IMR-90 (cell line): ENCODE results near the gene CXCL16. TPM values are rescaled to one million over a fixed set of nuclear protein-coding genes. Genes with fewer than 3 reads are reported as not detected.
A peak's percentile ranks its signal among the peaks of the same experiment; 100 is the strongest.

Experiments used
- ATAC-seq: fragments of 200-7000 bp; cut with Tn5 transposase; 2 replicates; pipeline ENCODE4 v1.9.1; 2020; ENCODE audit warnings: low read depth, mild to moderate bottlenecking, moderate library complexity
- BruUV-seq: library from RNA; stranded (reverse); fragments of 400-500 nt; replicated peaks from 2 replicates; lab custom pipeline; 2021; lab: Mats Ljungman, UMichigan
- CTCF ChIA-PET: fragments of 300-600 bp; formaldehyde crosslinking; extraction: SDS; loops from one replicate; lab custom pipeline; 2021; ENCODE audit warnings: antibody characterized with exemption; lab: Yijun Ruan, JAX
- POLR2A ChIA-PET: fragments of 300-600 bp; sonication (Branson Sonifier 250); formaldehyde crosslinking; loops from one replicate; lab custom pipeline; 2022; ENCODE audit warnings: antibody characterized with exemption; ENCODE audit not compliant: unreplicated experiment; lab: Charles Lee
- DNase-seq: peaks from one replicate; pipeline ENCODE4 v3.0.0; 2013
- H2AFZ ChIP-seq: replicated peaks from 2 replicates; pipeline ENCODE3; 2013; ENCODE audit warnings: low read length, mild to moderate bottlenecking; ENCODE audit not compliant: poor library complexity
- H2AK5ac ChIP-seq: 2 replicates; pipeline ENCODE4 v1.6.1; 2013; ENCODE audit warnings: low read depth, low read length, inconsistent platforms
- H2AK9ac ChIP-seq: replicated peaks from 2 replicates; pipeline ENCODE3; 2013; ENCODE audit warnings: mild to moderate bottlenecking, low read depth, low read length, moderate library complexity; ENCODE audit not compliant: poor library complexity
- H2BK120ac ChIP-seq: 2 replicates; pipeline ENCODE4 v1.6.1; 2013; ENCODE audit warnings: low read depth, low read length, inconsistent platforms
- H2BK15ac ChIP-seq: 3 replicates; pipeline ENCODE4 v1.6.1; 2013; ENCODE audit warnings: low read depth, low read length, inconsistent platforms
- H2BK20ac ChIP-seq: 2 replicates; pipeline ENCODE4 v1.6.1; 2013; ENCODE audit warnings: low read depth, mild to moderate bottlenecking, inconsistent platforms, low read length, moderate library complexity
- H2BK5ac ChIP-seq: 2 replicates; pipeline ENCODE4 v1.6.1; 2013; ENCODE audit warnings: mild to moderate bottlenecking, low read depth, low read length, inconsistent platforms; ENCODE audit not compliant: poor library complexity, severe bottlenecking
- H3K14ac ChIP-seq: replicated peaks from 2 replicates; pipeline ENCODE4 v1.6.1; 2013; ENCODE audit warnings: low read depth, low read length, inconsistent platforms
- H3K18ac ChIP-seq: 2 replicates; pipeline ENCODE4 v1.6.1; 2013; ENCODE audit warnings: low read depth, low read length, control low read depth
- H3K23ac ChIP-seq: 2 replicates; pipeline ENCODE4 v1.6.1; 2013; ENCODE audit warnings: low read depth, low read length, inconsistent platforms
- H3K27ac ChIP-seq: 2 replicates; pipeline ENCODE4 v1.5.1; 2013; ENCODE audit warnings: mild to moderate bottlenecking, control low read depth, low read length; ENCODE audit not compliant: insufficient read depth
- H3K27me3 ChIP-seq: 2 replicates; pipeline ENCODE4 v1.6.1; 2013; ENCODE audit warnings: low read length; ENCODE audit not compliant: control insufficient read depth, insufficient read depth
- H3K36me3 ChIP-seq: 2 replicates; pipeline ENCODE4 v1.6.1; 2013; ENCODE audit warnings: low read length, mixed read lengths; ENCODE audit not compliant: control insufficient read depth, insufficient read depth
- H3K4ac ChIP-seq: 2 replicates; pipeline ENCODE4 v1.6.1; 2013; ENCODE audit warnings: low read depth, low read length, inconsistent platforms
- H3K4me1 ChIP-seq: 2 replicates; pipeline ENCODE4 v1.6.1; 2013; ENCODE audit warnings: low read length, mixed read lengths; ENCODE audit not compliant: control insufficient read depth, insufficient read depth
- H3K4me2 ChIP-seq: 2 replicates; pipeline ENCODE4 v1.6.1; 2013; ENCODE audit warnings: low read depth, mild to moderate bottlenecking, control low read depth, low read length, moderate library complexity
- H3K4me3 ChIP-seq: 2 replicates; pipeline ENCODE4 v1.5.1; 2013; ENCODE audit warnings: low read depth, mild to moderate bottlenecking, control low read depth, low read length, moderate library complexity; ENCODE audit not compliant: insufficient read depth
- H3K56ac ChIP-seq: 2 replicates; pipeline ENCODE4 v1.6.1; 2013; ENCODE audit warnings: low read length, inconsistent platforms; ENCODE audit not compliant: insufficient read depth; ENCODE audit errors: extremely low read depth
- H3K79me1 ChIP-seq, 2 experiments: 2 replicates each; pipeline ENCODE4 v1.6.1; 2013; ENCODE audit warnings: low read length in 2 of 2, inconsistent platforms in 1 of 2, low read depth in 1 of 2
- H3K9ac ChIP-seq: 2 replicates; pipeline ENCODE4 v1.6.1; 2013; ENCODE audit warnings: low read depth, low read length, control low read depth
- H3K9me1 ChIP-seq: 2 replicates; pipeline ENCODE4 v1.6.1; 2013; ENCODE audit warnings: low read length, inconsistent platforms; ENCODE audit not compliant: insufficient read depth
- H3K9me3 ChIP-seq: 2 replicates; pipeline ENCODE4 v1.6.1; 2013; ENCODE audit warnings: low read length; ENCODE audit not compliant: control insufficient read depth, insufficient read depth
- H4K20me1 ChIP-seq: 2 replicates; pipeline ENCODE4 v1.6.1; 2013; ENCODE audit warnings: low read length, inconsistent platforms; ENCODE audit not compliant: insufficient read depth
- H4K5ac ChIP-seq: 2 replicates; pipeline ENCODE4 v1.6.1; 2013; ENCODE audit warnings: mild to moderate bottlenecking, low read depth, low read length, control low read depth
- H4K8ac ChIP-seq, 2 experiments: 2 replicates each; pipeline ENCODE4 v1.6.1; 2013; ENCODE audit warnings: low read depth in 2 of 2, low read length in 2 of 2, control low read depth in 1 of 2, inconsistent platforms in 1 of 2
- H4K91ac ChIP-seq: 2 replicates; pipeline ENCODE4 v1.6.1; 2013; ENCODE audit warnings: low read depth, low read length, inconsistent platforms; ENCODE audit not compliant: insufficient read depth
- CEBPB ChIP-seq: IDR thresholded peaks from 2 replicates; pipeline ENCODE4 v1.6.1; 2012; ENCODE audit warnings: low read depth, low read length, improper control_type of control experiment
- NFE2L2 ChIP-seq: fragments of 150-350 bp; IDR thresholded peaks from 2 replicates; pipeline ENCODE4 v1.6.1; 2016; ENCODE audit warnings: low read depth, mild to moderate bottlenecking, low read length
- RFX5 ChIP-seq: IDR thresholded peaks from 2 replicates; pipeline ENCODE4 v1.8.0; 2012; ENCODE audit warnings: low read depth, mild to moderate bottlenecking, low read length, moderate library complexity
- WGBS, 2 experiments: methylation state at CpG; one replicate each; pipeline versions ENCODE4 v1.1.5 to v1.1.7; 2013; ENCODE audit warnings: missing lambda C conversion rate in 2 of 2; ENCODE audit not compliant: insufficient read length in 1 of 2; ENCODE audit errors: extremely low coverage in 2 of 2; 5-methylcytosine and 5-hydroxymethylcytosine counted together
- dilution Hi-C: fragments of 300-500 bp; cut with HindIII; formaldehyde crosslinking; loops from one replicate; pipeline ENCODE4 v1.14.3; 2018; ENCODE audit warnings: low sequenced_read_pairs; ENCODE audit not compliant: unreplicated experiment
- in situ Hi-C: fragments of 300-500 bp; cut with MboI; formaldehyde crosslinking; loops from 3 replicates; pipeline ENCODE4 v1.14.3; 2019; ENCODE audit warnings: low sequenced_read_pairs, inconsistent platforms, mixed read lengths
- intact Hi-C: fragments of 100-400 bp; cut with micrococcal nuclease; formaldehyde crosslinking; loops from 2 replicates; pipeline ENCODE4 v1.10.0; 2022
- polyA plus RNA-seq, 3 experiments: library from polyadenylated mRNA; depleted of rRNA; stranded (reverse); fragments of >200 nt; gene quantifications; 2 replicates each; pipeline ENCODE4 v1.2.3, GENCODE V29; 2012; ENCODE audit warnings: low replicate concordance in 1 of 3
- total RNA-seq: library from RNA; depleted of rRNA; stranded (reverse); fragments of >200 nt; gene quantifications from 2 replicates; pipeline ENCODE4 v1.2.3, GENCODE V29; 2012

The CXCL16 gene
- total and polyA plus RNA-seq, 2 of the 4 experiments (the other 2 are of a cell fraction), result 0.36 to 1.6 TPM

DNA sequence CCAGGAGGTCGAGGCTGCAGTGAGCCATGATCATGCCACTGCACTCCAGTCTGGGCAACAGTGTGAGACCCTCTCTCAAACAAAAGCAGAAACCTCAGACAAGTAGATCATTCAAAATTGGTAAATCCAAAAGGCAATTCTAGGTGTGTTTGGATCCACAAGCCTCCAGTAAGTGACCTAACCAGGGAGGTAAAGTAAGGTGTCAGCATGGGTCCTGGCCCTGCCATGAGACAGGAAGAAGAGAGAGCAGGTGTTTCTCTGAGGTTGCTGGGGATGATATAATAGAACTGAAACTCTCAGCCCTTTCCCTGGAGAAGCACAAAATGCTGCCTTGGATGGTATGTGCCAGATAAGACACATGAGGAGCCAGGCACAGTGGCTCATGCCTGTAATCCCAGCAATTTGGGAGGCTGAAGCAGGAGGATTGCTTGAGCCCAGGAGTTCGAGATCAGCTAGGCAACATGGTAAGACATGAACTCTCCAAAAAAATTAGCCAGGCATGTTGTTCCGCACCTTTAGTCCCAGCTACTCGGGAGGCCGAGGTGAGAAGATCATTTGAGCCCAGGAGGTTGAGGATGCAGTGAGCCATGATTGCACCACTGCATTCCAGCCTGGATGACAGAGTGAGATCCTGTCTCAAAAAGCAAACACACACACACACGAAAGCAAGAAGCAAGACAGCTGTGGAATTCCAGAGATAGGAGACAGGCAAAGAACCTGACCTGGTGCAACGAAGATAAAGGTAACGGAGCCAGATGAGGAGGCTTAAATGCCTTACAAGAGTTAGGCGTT, 38.4 kb upstream of the CXCL16 start:
- H3K56ac ChIP-seq, result no peak overlapping the region
- no peak overlapping the region for H3K14ac ChIP-seq
- H2AK9ac ChIP-seq, result no peak overlapping the region
- in situ Hi-C loops, result no loop called here
- H3K36me3 ChIP-seq, result no peaks in the 10 kb centered on the region
- 0 out of 2 replicates have a peak overlapping the region, but pooled peaks have one; percentile 32 for H3K4me2 ChIP-seq
- dilution Hi-C loops, result no loop called here
- H3K9me1 ChIP-seq, result no peaks in the 10 kb centered on the region
- peaks cover 2% of the 10 kb centered on the region; the same call in 1 of the 2 replicates for H3K4me1 ChIP-seq
- H3K4ac ChIP-seq, result no peak overlapping the region
- TF ChIP-seq NFE2L2, result no peak
- TF ChIP-seq CEBPB, result peak; percentile 79
- TF ChIP-seq RFX5, result no peak
- ATAC-seq, result peak; percentile 83
- H4K8ac ChIP-seq, result 0 out of 4 replicates have a peak overlapping the region, but pooled peaks of 1 of the 2 experiments have one; percentile 26
- ChIA-PET CTCF (no interaction called here), POLR2A (no interaction called here)
- H3K9me3 ChIP-seq, result no peaks in the 10 kb centered on the region
- no TSS peak for BruUV-seq
- H3K27ac ChIP-seq, result no peak overlapping the region
- no peak overlapping the region for H3K18ac ChIP-seq
- H2BK120ac ChIP-seq, result peak overlapping the region; percentile 18; the same call in 1 of the 2 replicates
- no peak overlapping the region for H3K4me3 ChIP-seq
- H3K9ac ChIP-seq, result no peak overlapping the region
- no peak overlapping the region for H3K23ac ChIP-seq
- no peak overlapping the region for H2BK5ac ChIP-seq
- no peak overlapping the region; the same call in 1 of the 2 replicates for H2BK20ac ChIP-seq
- peak overlapping the region; percentile 39; the same call in 1 of the 2 replicates for H2AK5ac ChIP-seq
- intact Hi-C loops, result no loop called here
- no peak overlapping the region for H2BK15ac ChIP-seq
- H4K20me1 ChIP-seq, result no peaks in the 10 kb centered on the region
- H3K79me1 ChIP-seq, result no peaks in the 10 kb centered on the region
- no peak overlapping the region for H4K91ac ChIP-seq
- 39% methylated on average over 3 of the region's 9 CpGs; no CpG with 5 or more reads in 1 of the 2 experiments for WGBS, 2 experiments
- H2AFZ ChIP-seq, result no peak overlapping the region
- DNase-seq, result peak; percentile 31
- no peak overlapping the region for H4K5ac ChIP-seq
- peaks cover 42% of the 10 kb centered on the region for H3K27me3 ChIP-seq
